Measurements from ENCODE around the gene COX8C. TPM values are rescaled to one million over a fixed set of nuclear protein-coding genes. Genes with fewer than 3 reads are reported as not detected.

COX8C gene
- total RNA-seq, 1 donor from 2014 or later = not detected

GRCh38 chr14:93319958-93320357 lies 27.0 kb upstream of the COX8C start:
- DNase-seq (ENCODE audit: extremely low read depth, low read depth, low spot score) = no peak

- DNase-seq (ENCODE audit: extremely low read depth, low read depth, low spot score) = no peak
These were observed 26.5 kb upstream of the COX8C start for GRCh38 chr14:93320489-93320888.

- no peak for DNase-seq (ENCODE audit: extremely low read depth, low read depth, low spot score)
These were observed 23.9 kb upstream of the COX8C start for GRCh38 chr14:93322929-93323599.

- DNase-seq (ENCODE audit: extremely low read depth, low read depth, low spot score) = no peak
These were observed 23.3 kb upstream of the COX8C start for GRCh38 chr14:93323600-93324174.

GRCh38 chr14:93326196-93326595 lies 20.8 kb upstream of the COX8C start:
- no peak for DNase-seq (ENCODE audit: extremely low read depth, low read depth, low spot score)

GRCh38 chr14:93328546-93328945 lies 18.4 kb upstream of the COX8C start:
- DNase-seq (ENCODE audit: extremely low read depth, low read depth, low spot score) = no peak

GRCh38 chr14:93329965-93330608 lies 16.9 kb upstream of the COX8C start:
- no peak for DNase-seq (ENCODE audit: extremely low read depth, low read depth, low spot score)

GRCh38 chr14:93330609-93331000 lies 16.4 kb upstream of the COX8C start:
- no peak for DNase-seq (ENCODE audit: extremely low read depth, low read depth, low spot score)

- peak; percentile 83 for DNase-seq (ENCODE audit: extremely low read depth, low read depth, low spot score)
These were observed 15.8 kb upstream of the COX8C start for GRCh38 chr14:93331002-93331727.

GRCh38 chr14:93331728-93332396 lies 15.1 kb upstream of the COX8C start:
- no peak for DNase-seq (ENCODE audit: extremely low read depth, low read depth, low spot score)

GRCh38 chr14:93332397-93332852 lies 14.6 kb upstream of the COX8C start:
- no peak for DNase-seq (ENCODE audit: extremely low read depth, low read depth, low spot score)

GRCh38 chr14:93332853-93333630 lies 13.9 kb upstream of the COX8C start, which contains the start of gene BTBD7:
Gene BTBD7 (minus strand): TSS chr14:93333036. CDS start chr14:93296051, 36,985 bp downstream.
- no peak for DNase-seq (ENCODE audit: extremely low read depth, low read depth, low spot score)

- DNase-seq (ENCODE audit: extremely low read depth, low read depth, low spot score) = no peak
These were observed 13.3 kb upstream of the COX8C start for GRCh38 chr14:93333631-93334103.

GRCh38 chr14:93337143-93337753 lies 9.7 kb upstream of the COX8C start:
- no peak for DNase-seq (ENCODE audit: extremely low read depth, low read depth, low spot score)

GRCh38 chr14:93337884-93338283 lies 9.1 kb upstream of the COX8C start:
- DNase-seq (ENCODE audit: extremely low read depth, low read depth, low spot score) = no peak

- no peak for DNase-seq (ENCODE audit: extremely low read depth, low read depth, low spot score)
These were observed 3.7 kb upstream of the COX8C start for GRCh38 chr14:93343266-93343665.

GRCh38 chr14:93343797-93344196 lies 3.2 kb upstream of the COX8C start:
- no peak for DNase-seq (ENCODE audit: extremely low read depth, low read depth, low spot score)

- DNase-seq (ENCODE audit: extremely low read depth, low read depth, low spot score) = no peak
These were observed 868 bp downstream of the COX8C start for GRCh38 chr14:93347850-93348249.

GRCh38 chr14:93348292-93348691 lies 1.3 kb downstream of the COX8C start:
- DNase-seq (ENCODE audit: extremely low read depth, low read depth, low spot score) = no peak

Measured in glomerular endothelial cell (primary cell).